K562 (cell line): ENCODE data around the gene CTBS. TPM values are rescaled to one million over a fixed set of nuclear protein-coding genes. Genes with fewer than 3 reads are reported as not detected.
A peak's percentile ranks its signal among the peaks of the same experiment; 100 is the strongest.

Source experiments
- BCOR ChIP-seq: fragments of 450-650 bp; IDR thresholded peaks from 2 replicates; pipeline ENCODE4 v1.6.1; 2016
- COPS2 ChIP-seq: fragments of 450-650 bp; conservative IDR thresholded peaks from 2 replicates; pipeline ENCODE4 v1.6.1; 2016; ENCODE audit warnings: mild to moderate bottlenecking, moderate library complexity
- E2F6 ChIP-seq, 2 experiments: IDR thresholded peaks; 2 replicates each; pipeline ENCODE4 v1.6.1; 2011; ENCODE audit warnings: borderline replicate concordance in 1 of 2, control low read depth in 1 of 2, low read depth in 1 of 2, low read length in 1 of 2, mild to moderate bottlenecking in 1 of 2, mixed read lengths in 1 of 2, moderate library complexity in 1 of 2; ENCODE audit not compliant: insufficient read depth in 1 of 2, insufficient read length in 1 of 2, poor library complexity in 1 of 2, severe bottlenecking in 1 of 2; ENCODE audit errors: extremely low read depth in 1 of 2
- NR1H2 ChIP-seq: sonication (generic); formaldehyde crosslinking; IDR thresholded peaks from 2 replicates; pipeline ENCODE4 v1.4.0; 2020; ENCODE audit warnings: mild to moderate bottlenecking, missing genetic modification reagents
- RERE ChIP-seq: sonication (generic); formaldehyde crosslinking; IDR thresholded peaks from 2 replicates; pipeline ENCODE4 v1.8.0; 2023; ENCODE audit warnings: missing genetic modification reagents, mild to moderate bottlenecking, borderline replicate concordance
- SMARCB1 ChIP-seq: IDR thresholded peaks from 2 replicates; pipeline ENCODE4 v1.6.1; 2011; ENCODE audit warnings: improper control_type of control experiment, low read depth; ENCODE audit not compliant: insufficient read length
- ZNF175 ChIP-seq: fragments of 200-800 bp; sonication (Bioruptor generic); IDR thresholded peaks from 2 replicates; pipeline ENCODE4 v1.6.1; 2016; ENCODE audit warnings: low read depth, mild to moderate bottlenecking, missing genetic modification characterization, missing compliant biosample characterization
- ZNF354B ChIP-seq: fragments of 250-450 bp; sonication (Bioruptor Pico); IDR thresholded peaks from 2 replicates; pipeline ENCODE4 v1.4.0; 2020
- ZNF586 ChIP-seq: fragments of 450-650 bp; formaldehyde crosslinking; conservative IDR thresholded peaks from 2 replicates; pipeline ENCODE4 v1.4.0; 2020; ENCODE audit warnings: mild to moderate bottlenecking, moderate library complexity
- polyA plus RNA-seq, 8 experiments: library from polyadenylated mRNA; depleted of rRNA in 4 of 8; stranded (reverse) in 5 of 8; unstranded in 3 of 8; fragments of >200 nt; fragmentation: Nextera tagmentation in 2 of 8; fragmentation: Illumina TruSeq in 1 of 8; extraction: Ambion mirVana in 2 of 8; extraction: Trizol in 1 of 8; gene quantifications; 2 replicates each; pipeline versions ENCODE4 v1.2.1 to v1.2.3, GENCODE V29; 2011 to 2014; ENCODE audit warnings: inconsistent platforms in 1 of 8, missing spikeins in 1 of 8
- total RNA-seq, 7 experiments: library from RNA; depleted of rRNA in 6 of 7; stranded (reverse); fragments of >200 nt in 6 of 7; fragmentation: Illumina TruSeq in 2 of 7; extraction: Trizol in 2 of 7; gene quantifications; 2 replicates each; pipeline versions ENCODE4 v1.2.1 to v1.2.3, GENCODE V29; 2011 to 2021; ENCODE audit warnings: low replicate concordance in 1 of 7
- TF ChIP-seq, protein P1 (sequence below): fragments of 450-650 bp; IDR thresholded peaks from 2 replicates; pipeline ENCODE4 v1.6.1; 2016; ENCODE audit warnings: low read depth

The CTBS gene
- total and polyA plus RNA-seq, 9 of the 15 experiments (the other 6 are each of a cell fraction or from before 2014, with no cell fraction given): 3.0 to 19.8 (median 9.9) TPM

GRCh38 chr1:84620720-84621313, 46.6 kb upstream of the CTBS start (continued):
- TF ChIP-seq, protein P1, sequence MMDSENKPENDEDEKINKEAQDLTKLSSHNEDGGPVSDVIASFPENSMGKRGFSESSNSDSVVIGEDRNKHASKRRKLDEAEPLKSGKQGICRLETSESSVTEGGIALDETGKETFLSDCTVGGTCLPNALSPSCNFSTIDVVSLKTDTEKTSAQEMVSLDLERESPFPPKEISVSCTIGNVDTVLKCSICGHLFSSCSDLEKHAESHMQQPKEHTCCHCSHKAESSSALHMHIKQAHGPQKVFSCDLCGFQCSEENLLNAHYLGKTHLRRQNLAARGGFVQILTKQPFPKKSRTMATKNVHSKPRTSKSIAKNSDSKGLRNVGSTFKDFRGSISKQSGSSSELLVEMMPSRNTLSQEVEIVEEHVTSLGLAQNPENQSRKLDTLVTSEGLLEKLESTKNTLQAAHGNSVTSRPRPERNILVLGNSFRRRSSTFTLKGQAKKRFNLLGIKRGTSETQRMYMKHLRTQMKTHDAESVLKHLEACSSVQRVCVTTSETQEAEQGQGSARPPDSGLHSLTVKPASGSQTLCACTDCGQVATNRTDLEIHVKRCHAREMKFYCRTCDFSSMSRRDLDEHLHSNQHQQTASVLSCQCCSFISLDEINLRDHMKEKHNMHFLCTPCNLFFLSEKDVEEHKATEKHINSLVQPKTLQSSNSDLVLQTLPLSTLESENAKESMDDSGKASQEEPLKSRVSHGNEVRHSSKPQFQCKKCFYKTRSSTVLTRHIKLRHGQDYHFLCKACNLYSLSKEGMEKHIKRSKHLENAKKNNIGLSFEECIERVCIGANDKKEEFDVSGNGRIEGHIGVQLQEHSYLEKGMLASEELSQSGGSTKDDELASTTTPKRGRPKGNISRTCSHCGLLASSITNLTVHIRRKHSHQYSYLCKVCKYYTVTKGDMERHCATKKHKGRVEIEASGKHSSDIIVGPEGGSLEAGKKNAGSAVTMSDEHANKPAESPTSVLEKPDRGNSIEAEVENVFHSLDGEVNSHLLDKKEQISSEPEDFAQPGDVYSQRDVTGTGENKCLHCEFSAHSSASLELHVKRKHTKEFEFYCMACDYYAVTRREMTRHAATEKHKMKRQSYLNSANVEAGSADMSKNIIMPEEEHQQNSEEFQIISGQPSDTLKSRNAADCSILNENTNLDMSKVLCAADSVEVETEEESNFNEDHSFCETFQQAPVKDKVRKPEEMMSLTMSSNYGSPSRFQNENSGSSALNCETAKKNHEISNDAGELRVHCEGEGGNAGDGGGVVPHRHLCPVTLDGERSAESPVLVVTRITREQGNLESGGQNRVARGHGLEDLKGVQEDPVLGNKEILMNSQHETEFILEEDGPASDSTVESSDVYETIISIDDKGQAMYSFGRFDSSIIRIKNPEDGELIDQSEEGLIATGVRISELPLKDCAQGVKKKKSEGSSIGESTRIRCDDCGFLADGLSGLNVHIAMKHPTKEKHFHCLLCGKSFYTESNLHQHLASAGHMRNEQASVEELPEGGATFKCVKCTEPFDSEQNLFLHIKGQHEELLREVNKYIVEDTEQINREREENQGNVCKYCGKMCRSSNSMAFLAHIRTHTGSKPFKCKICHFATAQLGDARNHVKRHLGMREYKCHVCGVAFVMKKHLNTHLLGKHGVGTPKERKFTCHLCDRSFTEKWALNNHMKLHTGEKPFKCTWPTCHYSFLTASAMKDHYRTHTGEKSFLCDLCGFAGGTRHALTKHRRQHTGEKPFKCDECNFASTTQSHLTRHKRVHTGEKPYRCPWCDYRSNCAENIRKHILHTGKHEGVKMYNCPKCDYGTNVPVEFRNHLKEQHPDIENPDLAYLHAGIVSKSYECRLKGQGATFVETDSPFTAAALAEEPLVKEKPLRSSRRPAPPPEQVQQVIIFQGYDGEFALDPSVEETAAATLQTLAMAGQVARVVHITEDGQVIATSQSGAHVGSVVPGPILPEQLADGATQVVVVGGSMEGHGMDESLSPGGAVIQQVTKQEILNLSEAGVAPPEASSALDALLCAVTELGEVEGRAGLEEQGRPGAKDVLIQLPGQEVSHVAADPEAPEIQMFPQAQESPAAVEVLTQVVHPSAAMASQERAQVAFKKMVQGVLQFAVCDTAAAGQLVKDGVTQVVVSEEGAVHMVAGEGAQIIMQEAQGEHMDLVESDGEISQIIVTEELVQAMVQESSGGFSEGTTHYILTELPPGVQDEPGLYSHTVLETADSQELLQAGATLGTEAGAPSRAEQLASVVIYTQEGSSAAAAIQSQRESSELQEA: no peak
- no peak for TF ChIP-seq ZNF354B (CRISPR knock-in tag)
- peak; percentile 36 to 71 for TF ChIP-seq E2F6 (IDR thresholded peaks at IDR 0.05; ENCODE audit: borderline replicate concordance in 1 of 2, extremely low read depth in 1 of 2, insufficient read depth in 1 of 2, insufficient read length in 1 of 2, low read depth in 1 of 2, low read length in 1 of 2, poor library complexity in 1 of 2, severe bottlenecking in 1 of 2)
- 0 out of 2 replicates have a peak, but pooled peaks have one; percentile 56 for TF ChIP-seq BCOR
- no peak for TF ChIP-seq COPS2
- TF ChIP-seq SMARCB1: no peak
- no peak for TF ChIP-seq NR1H2 (CRISPR knock-in tag)
- no peak for TF ChIP-seq RERE
- no peak for TF ChIP-seq ZNF586 (CRISPR knock-in tag)
- TF ChIP-seq ZNF175 (CRISPR knock-in tag): no peak
